Mesenchymal stem cell (in vitro differentiated cells and primary cell): ENCODE data around the gene TRDN.

Source experiments
- DNase-seq: peaks from one replicate; pipeline ENCODE4 v3.0.0-alpha.2; 2013
- H2AFZ ChIP-seq: one replicate; pipeline ENCODE4 v1.6.1; 2013; ENCODE audit warnings: low read depth, mild to moderate bottlenecking, control low read depth, inconsistent platforms, low read length, moderate library complexity
- H2AK5ac ChIP-seq: 2 replicates; pipeline ENCODE4 v1.6.1; 2013; ENCODE audit warnings: low read length, moderate library complexity, mild to moderate bottlenecking, inconsistent platforms; ENCODE audit not compliant: severe bottlenecking
- H2BK120ac ChIP-seq: one replicate; pipeline ENCODE4 v1.6.1; 2013; ENCODE audit warnings: low read depth, mild to moderate bottlenecking, inconsistent platforms, low read length, moderate library complexity
- H2BK12ac ChIP-seq, 2 experiments: one replicate each; pipeline ENCODE4 v1.6.1; 2013; ENCODE audit warnings: inconsistent platforms in 2 of 2, low read length in 2 of 2, mild to moderate bottlenecking in 2 of 2, moderate library complexity in 2 of 2, control low read depth in 1 of 2
- H2BK15ac ChIP-seq: one replicate; pipeline ENCODE4 v1.6.1; 2013; ENCODE audit warnings: mild to moderate bottlenecking, low read depth, inconsistent platforms; ENCODE audit not compliant: poor library complexity, severe bottlenecking
- H2BK5ac ChIP-seq: 2 replicates; pipeline ENCODE4 v1.6.1; 2013; ENCODE audit warnings: low read depth, mild to moderate bottlenecking, low read length, control low read depth, inconsistent platforms; ENCODE audit not compliant: poor library complexity, severe bottlenecking
- H3K14ac ChIP-seq, 2 experiments: one replicate each; pipeline ENCODE4 v1.6.1; 2013; ENCODE audit warnings: inconsistent platforms in 2 of 2, low read length in 2 of 2, control low read depth in 1 of 2, mild to moderate bottlenecking in 1 of 2, moderate library complexity in 1 of 2
- H3K18ac ChIP-seq, 2 experiments: one replicate each; pipeline ENCODE4 v1.6.1; 2013; ENCODE audit warnings: inconsistent platforms in 2 of 2, low read length in 2 of 2, control low read depth in 1 of 2, low read depth in 1 of 2, mild to moderate bottlenecking in 1 of 2
- H3K23ac ChIP-seq, 2 experiments: one replicate each; pipeline ENCODE4 v1.6.1; 2013; ENCODE audit warnings: inconsistent platforms in 2 of 2, low read length in 2 of 2, mild to moderate bottlenecking in 2 of 2, moderate library complexity in 2 of 2, control low read depth in 1 of 2
- H3K27ac ChIP-seq: 2 replicates; pipeline ENCODE4 v1.5.1; 2013; ENCODE audit warnings: mild to moderate bottlenecking, moderate library complexity, low read length, control low read depth, inconsistent platforms; ENCODE audit not compliant: poor library complexity, severe bottlenecking
- H3K27me3 ChIP-seq, 2 experiments: 2 replicates each; pipeline versions ENCODE4 v1.6.1 to v1.7.0; 2013; ENCODE audit warnings: low read length in 2 of 2, mild to moderate bottlenecking in 2 of 2, moderate library complexity in 2 of 2, control low read depth in 1 of 2, inconsistent platforms in 1 of 2; ENCODE audit not compliant: control insufficient read depth in 1 of 2, insufficient read depth in 1 of 2
- H3K36me3 ChIP-seq, 2 experiments: 2 replicates each; pipeline versions ENCODE4 v1.6.1 to v1.7.0; 2013; ENCODE audit warnings: low read length in 2 of 2, control low read depth in 1 of 2, inconsistent platforms in 1 of 2, low read depth in 1 of 2, mild to moderate bottlenecking in 1 of 2; ENCODE audit not compliant: insufficient read depth in 2 of 2, control insufficient read depth in 1 of 2
- H3K4ac ChIP-seq, 2 experiments: one replicate each; pipeline ENCODE4 v1.6.1; 2013; ENCODE audit warnings: inconsistent platforms in 2 of 2, low read length in 2 of 2, mild to moderate bottlenecking in 2 of 2, moderate library complexity in 2 of 2, control low read depth in 1 of 2, low read depth in 1 of 2
- H3K4me1 ChIP-seq: 2 replicates; pipeline ENCODE4 v1.6.1; 2013; ENCODE audit warnings: low read depth, low read length, control low read depth; ENCODE audit not compliant: control insufficient read depth, insufficient read depth
- H3K4me2 ChIP-seq: 2 replicates; pipeline ENCODE4 v1.6.1; 2013; ENCODE audit warnings: low read length, mild to moderate bottlenecking, inconsistent platforms; ENCODE audit not compliant: poor library complexity, severe bottlenecking
- H3K4me3 ChIP-seq, 2 experiments: 2 replicates each; pipeline versions ENCODE4 v1.5.1 to v1.7.0; 2013; ENCODE audit warnings: low read length in 2 of 2, mild to moderate bottlenecking in 2 of 2, control low read depth in 1 of 2, low read depth in 1 of 2; ENCODE audit not compliant: insufficient read depth in 1 of 2
- H3K79me1 ChIP-seq: replicated peaks from 2 replicates; pipeline ENCODE4 v1.6.1; 2013; ENCODE audit warnings: mild to moderate bottlenecking, control low read depth, low read length, inconsistent platforms; ENCODE audit not compliant: poor library complexity, severe bottlenecking
- H3K9ac ChIP-seq: 2 replicates; pipeline ENCODE4 v1.7.0; 2013; ENCODE audit warnings: mild to moderate bottlenecking, low read length, moderate library complexity
- H3K9me3 ChIP-seq: 2 replicates; pipeline ENCODE4 v1.7.0; 2013; ENCODE audit warnings: mild to moderate bottlenecking, low read length; ENCODE audit not compliant: control insufficient read depth
- H4K8ac ChIP-seq: one replicate; pipeline ENCODE4 v1.6.1; 2013; ENCODE audit warnings: inconsistent platforms, mild to moderate bottlenecking, low read length, moderate library complexity
- H4K91ac ChIP-seq: one replicate; pipeline ENCODE4 v1.6.1; 2013; ENCODE audit warnings: mild to moderate bottlenecking, low read length, inconsistent platforms
- WGBS: methylation state at CpG from one replicate; pipeline ENCODE4 v1.1.7; 2013; ENCODE audit warnings: mixed read lengths; 5-methylcytosine and 5-hydroxymethylcytosine counted together

TRDN gene

DNA sequence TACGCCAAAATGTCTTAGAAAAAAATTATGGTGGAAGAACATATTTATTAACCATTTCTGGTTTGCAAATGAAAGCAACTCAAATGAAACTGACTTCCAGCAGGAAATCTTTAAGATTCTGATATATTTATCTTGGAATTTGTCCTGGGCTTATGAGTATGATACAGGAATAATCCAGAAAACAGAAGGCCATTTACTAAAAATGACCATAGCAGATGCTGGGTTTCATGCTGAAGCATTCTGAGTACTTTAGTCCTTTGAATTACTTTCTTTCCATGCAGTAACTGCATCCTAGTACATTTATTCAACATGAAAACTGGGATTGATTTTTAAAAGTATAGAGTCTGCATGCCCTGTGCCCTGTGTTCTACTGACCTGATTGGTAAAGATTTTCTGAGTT lies 468.3 kb downstream of the TRDN start:
- H3K36me3 ChIP-seq = no peaks in the 10 kb centered on the region
- no peak overlapping the region for H2BK12ac ChIP-seq
- no peak overlapping the region for H3K4me3 ChIP-seq
- no peak overlapping the region for H2BK120ac ChIP-seq
- H3K79me1 ChIP-seq = no peaks in the 10 kb centered on the region
- H3K27me3 ChIP-seq = no peaks in the 10 kb centered on the region
- no peak overlapping the region for H3K18ac ChIP-seq
- H3K14ac ChIP-seq = no peak overlapping the region
- H3K9me3 ChIP-seq = peaks cover 1% of the 10 kb centered on the region
- no peak overlapping the region for H2AFZ ChIP-seq
- H2AK5ac ChIP-seq = no peak overlapping the region
- WGBS = no CpG with 5 or more reads among the region's 1 CpG
- no peak overlapping the region for H3K4ac ChIP-seq
- no peak for DNase-seq
- no peaks in the 10 kb centered on the region for H3K4me1 ChIP-seq
- no peak overlapping the region for H3K9ac ChIP-seq
- no peak overlapping the region for H4K91ac ChIP-seq
- H3K4me2 ChIP-seq = no peak overlapping the region
- H2BK15ac ChIP-seq = no peak overlapping the region
- no peak overlapping the region for H4K8ac ChIP-seq
- no peak overlapping the region for H3K27ac ChIP-seq
- H3K23ac ChIP-seq = no peak overlapping the region
- no peak overlapping the region for H2BK5ac ChIP-seq
